Peyer's patch (tissue), 4 donors: ENCODE data around the gene FAM83F. TPM values are rescaled to one million over a fixed set of nuclear protein-coding genes. Genes with fewer than 3 reads are reported as not detected.

ENCODE experiments used
- DNase-seq, 3 donors: peaks; one replicate each; pipeline ENCODE4 v3.0.0-alpha.2; 2017 to 2019
- H3K27ac ChIP-seq, 4 donors: fragments of 200-600 bp; sonication (generic); one replicate each; pipeline ENCODE4 v1.5.1; 2016 to 2019
- H3K27me3 ChIP-seq, 2 donors: fragments of 200-600 bp; sonication (generic); one replicate each; pipeline ENCODE4 v1.5.1; 2019
- H3K36me3 ChIP-seq, 3 donors: fragments of 200-600 bp; sonication (generic); one replicate each; pipeline ENCODE4 v1.5.1; 2016 to 2019
- H3K4me1 ChIP-seq, 4 donors: fragments of 200-600 bp; sonication (generic); one replicate each; pipeline ENCODE4 v1.5.1; 2016 to 2019
- H3K4me3 ChIP-seq, 4 donors: fragments of 200-600 bp; sonication (generic); 1 replicate in 3 of 4; 2 replicates in 1 of 4; pipeline ENCODE4 v1.5.1; 2016 to 2019; ENCODE audit warnings: mild to moderate bottlenecking in 1 of 4
- H3K9me3 ChIP-seq, 4 donors: fragments of 200-600 bp; sonication (generic); one replicate each; pipeline ENCODE4 v1.5.1; 2016 to 2019; ENCODE audit warnings: mild to moderate bottlenecking in 1 of 4
- CTCF ChIP-seq, 6 experiments: fragments of 450-650 bp in 4 of 6; fragments of 200-600 bp in 2 of 6; sonication (generic) in 1 of 6; IDR thresholded peaks; one replicate each; pipeline ENCODE4 v1.5.1; 2017 to 2019; ENCODE audit warnings: antibody characterized with exemption in 6 of 6, mild to moderate bottlenecking in 3 of 6, moderate library complexity in 1 of 6
- POLR2A ChIP-seq, 2 donors: fragments of 450-650 bp; IDR thresholded peaks; one replicate each; pipeline ENCODE4 v1.5.1; 2017; ENCODE audit warnings: antibody characterized with exemption in 2 of 2, mild to moderate bottlenecking in 2 of 2, moderate library complexity in 2 of 2
- total RNA-seq, 4 donors: library from RNA; depleted of rRNA; stranded (reverse); fragments of >200 nt; gene quantifications; one replicate each; pipeline ENCODE4 v1.1.0, GENCODE V29; 2016

The FAM83F gene
- total RNA-seq, 4 donors from 2014 or later, result 9.9 to 66.0 (median 51.1) TPM

- Histone ChIP-seq H3K4me3 (no peak overlapping the region), H3K27me3 (no peaks in the 10 kb centered on the region), H3K4me1 (no peaks in the 10 kb centered on the region), H3K9me3 (no peaks in the 10 kb centered on the region), H3K36me3 (no peaks in the 10 kb centered on the region), H3K27ac (no peak overlapping the region)
- TF ChIP-seq POLR2A (IDR thresholded peaks at IDR 0.05) (no peak), CTCF (IDR thresholded peaks at IDR 0.05) (no peak)
- no peak for DNase-seq
These were observed 15.7 kb upstream of the FAM83F start for GRCh38 chr22:39979048-39979447.

GRCh38 chr22:39979458-39979857 is 15.3 kb upstream of the FAM83F start:
- no peak overlapping the region for H3K4me3 ChIP-seq
- H3K9me3 ChIP-seq, result no peaks in the 10 kb centered on the region
- no peak overlapping the region for H3K27ac ChIP-seq
- H3K27me3 ChIP-seq, result no peaks in the 10 kb centered on the region
- no peaks in the 10 kb centered on the region for H3K36me3 ChIP-seq
- no peak for TF ChIP-seq POLR2A (IDR thresholded peaks at IDR 0.05)
- no peak for TF ChIP-seq CTCF (IDR thresholded peaks at IDR 0.05)
- no peak for DNase-seq
- H3K4me1 ChIP-seq, result no peaks in the 10 kb centered on the region

GRCh38 chr22:39980596-39980995 is 14.2 kb upstream of the FAM83F start:
- Histone ChIP-seq H3K27me3 (no peaks in the 10 kb centered on the region), H3K9me3 (no peaks in the 10 kb centered on the region), H3K4me1 (no peaks in the 10 kb centered on the region), H3K36me3 (no peaks in the 10 kb centered on the region), H3K4me3 (no peak overlapping the region), H3K27ac (no peak overlapping the region)
- no peak for DNase-seq
- TF ChIP-seq CTCF (IDR thresholded peaks at IDR 0.05), result no peak
- no peak for TF ChIP-seq POLR2A (IDR thresholded peaks at IDR 0.05)

GRCh38 chr22:39983346-39983745 is 11.4 kb upstream of the FAM83F start:
- H3K9me3 ChIP-seq, result no peaks in the 10 kb centered on the region
- DNase-seq, result no peak
- H3K36me3 ChIP-seq, result no peaks in the 10 kb centered on the region
- TF ChIP-seq CTCF (IDR thresholded peaks at IDR 0.05), result no peak
- TF ChIP-seq POLR2A (IDR thresholded peaks at IDR 0.05), result no peak
- no peaks in the 10 kb centered on the region for H3K27me3 ChIP-seq
- H3K4me3 ChIP-seq, result no peak overlapping the region
- H3K27ac ChIP-seq, result no peak overlapping the region
- no peaks in the 10 kb centered on the region for H3K4me1 ChIP-seq

- no peak overlapping the region for H3K27ac ChIP-seq
- H3K9me3 ChIP-seq, result no peaks in the 10 kb centered on the region
- no peak for DNase-seq
- TF ChIP-seq POLR2A (IDR thresholded peaks at IDR 0.05) (no peak), CTCF (IDR thresholded peaks at IDR 0.05) (no peak)
- H3K4me3 ChIP-seq, result no peak overlapping the region
- H3K4me1 ChIP-seq, result no peaks in the 10 kb centered on the region
- no peaks in the 10 kb centered on the region for H3K27me3 ChIP-seq
- H3K36me3 ChIP-seq, result no peaks in the 10 kb centered on the region
These were observed 10.7 kb upstream of the FAM83F start for GRCh38 chr22:39984006-39984405.

- TF ChIP-seq POLR2A (IDR thresholded peaks at IDR 0.05) (no peak), CTCF (IDR thresholded peaks at IDR 0.05) (no peak)
- H3K9me3 ChIP-seq, result no peaks in the 10 kb centered on the region
- no peak overlapping the region for H3K27ac ChIP-seq
- H3K4me3 ChIP-seq, result no peak overlapping the region
- no peaks in the 10 kb centered on the region for H3K27me3 ChIP-seq
- DNase-seq, result no peak
- no peaks in the 10 kb centered on the region for H3K36me3 ChIP-seq
- H3K4me1 ChIP-seq, result no peaks in the 10 kb centered on the region
These were observed 10.0 kb upstream of the FAM83F start for GRCh38 chr22:39984746-39985145.
